Lung (tissue), 12 donors: ENCODE data around the gene SHANK1. TPM values are rescaled to one million over a fixed set of nuclear protein-coding genes. Genes with fewer than 3 reads are reported as not detected.
A peak's percentile ranks its signal among the peaks of the same experiment; 100 is the strongest.

Source experiments
- ATAC-seq: fragments of 200-7000 bp; cut with Tn5 transposase; one replicate; pipeline ENCODE4 v1.9.1; 2020; ENCODE audit warnings: moderate number of reproducible peaks; ENCODE audit not compliant: insufficient read depth, low FRiP score
- DNase-seq, 3 donors: peaks; one replicate each; pipeline ENCODE4 v3.0.0-alpha.2; 2013 to 2017
- H3K27ac ChIP-seq, 2 donors: one replicate each; pipeline ENCODE4 v1.5.1; 2013; ENCODE audit warnings: mild to moderate bottlenecking in 2 of 2, moderate library complexity in 2 of 2, control low read depth in 1 of 2, inconsistent platforms in 1 of 2, low read depth in 1 of 2, low read length in 1 of 2
- H3K27me3 ChIP-seq, 3 donors: one replicate each; pipeline ENCODE4 v1.5.1; 2013; ENCODE audit warnings: low read length in 2 of 3; ENCODE audit not compliant: control insufficient read depth in 3 of 3, insufficient read depth in 3 of 3
- H3K36me3 ChIP-seq, 4 donors: one replicate each; pipeline ENCODE4 v1.5.1; 2013; ENCODE audit warnings: low read length in 4 of 4, mild to moderate bottlenecking in 1 of 4, moderate library complexity in 1 of 4; ENCODE audit not compliant: control insufficient read depth in 4 of 4, insufficient read depth in 4 of 4
- H3K4me1 ChIP-seq, 5 donors: one replicate each; pipeline ENCODE4 v1.5.1; 2013; ENCODE audit warnings: low read length in 5 of 5, mild to moderate bottlenecking in 2 of 5, moderate library complexity in 1 of 5; ENCODE audit not compliant: control insufficient read depth in 5 of 5, insufficient read depth in 5 of 5
- H3K4me3 ChIP-seq: one replicate; pipeline ENCODE4 v1.5.1; 2013; ENCODE audit warnings: mild to moderate bottlenecking, control low read depth, moderate library complexity
- H3K9ac ChIP-seq, 2 donors: one replicate each; pipeline ENCODE4 v1.5.1; 2013; ENCODE audit warnings: low read length in 2 of 2, control low read depth in 1 of 2; ENCODE audit not compliant: insufficient read depth in 1 of 2
- H3K9me3 ChIP-seq, 4 donors: one replicate each; pipeline ENCODE4 v1.5.1; 2013; ENCODE audit warnings: low read length in 3 of 4, mild to moderate bottlenecking in 1 of 4, moderate library complexity in 1 of 4; ENCODE audit not compliant: control insufficient read depth in 4 of 4, insufficient read depth in 3 of 4
- WGBS, 2 donors: extraction: QIAGEN DNeasy Blood & Tissue Kit; methylation state at CpG; one replicate each; pipeline ENCODE4 v1.1.7; 2013; 5-methylcytosine and 5-hydroxymethylcytosine counted together
- polyA plus RNA-seq, 2 donors: library from polyadenylated mRNA; stranded (reverse); fragments of 200-250 nt; gene quantifications; one replicate each; pipeline ENCODE4 v1.2.1, GENCODE V29; 2013
- total RNA-seq, 2 donors: library from RNA; depleted of rRNA in 1 of 2; stranded (reverse); fragments of >200 nt in 1 of 2; gene quantifications; one replicate each; pipeline ENCODE4 v1.2.1, GENCODE V29; 2014 to 2021
- TF ChIP-seq, protein P1 (sequence below): IDR thresholded peaks from 2 replicates; pipeline ENCODE4 v1.5.1; 2012; ENCODE audit warnings: mild to moderate bottlenecking; ENCODE audit errors: control extremely low read depth, extremely low read depth
- donor health status: control.
- donor health status: control.
- donor health status: Bipolar disorder and iron deficiency.
- donor health status: healthy.
- donor health status: DM: yes; HTN: yes; CAD: no.

SHANK1 gene
- total and polyA plus RNA-seq, 4 donors: 0.15 to 1.2 (median 0.21) TPM

DNA sequence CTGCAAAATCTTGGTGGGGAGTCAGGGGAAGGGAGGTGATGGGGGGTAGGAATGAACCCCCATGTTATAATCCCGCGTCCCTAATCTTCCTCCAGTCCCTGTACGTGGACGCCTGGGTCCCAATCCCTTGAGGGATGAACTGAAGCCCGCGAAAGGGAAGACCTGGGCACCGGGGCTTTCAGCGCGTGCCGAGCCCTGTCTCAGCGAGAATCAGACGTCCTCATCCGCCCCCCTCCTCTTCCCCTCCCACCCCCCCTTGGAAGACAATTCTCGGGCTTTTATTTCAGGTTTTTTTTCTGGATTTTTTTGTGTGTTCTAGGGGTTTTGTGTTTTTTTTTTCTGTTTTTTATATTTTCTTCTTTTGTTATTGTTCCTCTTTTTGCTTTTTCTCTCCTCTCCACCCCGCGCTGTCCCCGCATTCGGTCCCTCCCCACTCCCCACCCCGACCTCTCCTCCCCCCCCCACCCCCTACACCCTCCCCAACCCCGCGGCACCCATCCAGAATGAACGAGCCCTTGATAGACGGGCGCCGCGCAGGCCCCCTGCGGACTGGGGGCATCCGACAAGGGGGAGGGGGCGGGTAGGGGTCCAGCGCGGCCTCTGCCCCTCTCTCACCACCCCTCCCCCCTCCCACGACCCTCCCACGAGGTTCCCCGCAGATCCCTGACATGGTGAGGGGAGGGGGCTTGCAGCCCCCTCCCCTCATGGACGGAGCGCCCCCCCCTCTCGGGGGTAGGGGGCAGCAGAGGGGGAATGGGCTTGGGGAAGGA lies 60.1 kb downstream of the SHANK1 start:
- peaks cover 8 to 47% (median 26%) of the 10 kb centered on the region in 3 donors for H3K27me3 ChIP-seq
- H3K36me3 ChIP-seq: no peaks in the 10 kb centered on the region
- H3K9ac ChIP-seq: no peak overlapping the region
- ATAC-seq: no peak
- no peak overlapping the region for H3K4me3 ChIP-seq
- H3K27ac ChIP-seq: no peak overlapping the region
- peaks cover 0 to 15% (median 3%) of the 10 kb centered on the region in 4 donors for H3K9me3 ChIP-seq
- WGBS, 2 donors: 2 to 4% methylated on average over 25 to 36 of the region's 37 CpGs
- TF ChIP-seq, protein P1, sequence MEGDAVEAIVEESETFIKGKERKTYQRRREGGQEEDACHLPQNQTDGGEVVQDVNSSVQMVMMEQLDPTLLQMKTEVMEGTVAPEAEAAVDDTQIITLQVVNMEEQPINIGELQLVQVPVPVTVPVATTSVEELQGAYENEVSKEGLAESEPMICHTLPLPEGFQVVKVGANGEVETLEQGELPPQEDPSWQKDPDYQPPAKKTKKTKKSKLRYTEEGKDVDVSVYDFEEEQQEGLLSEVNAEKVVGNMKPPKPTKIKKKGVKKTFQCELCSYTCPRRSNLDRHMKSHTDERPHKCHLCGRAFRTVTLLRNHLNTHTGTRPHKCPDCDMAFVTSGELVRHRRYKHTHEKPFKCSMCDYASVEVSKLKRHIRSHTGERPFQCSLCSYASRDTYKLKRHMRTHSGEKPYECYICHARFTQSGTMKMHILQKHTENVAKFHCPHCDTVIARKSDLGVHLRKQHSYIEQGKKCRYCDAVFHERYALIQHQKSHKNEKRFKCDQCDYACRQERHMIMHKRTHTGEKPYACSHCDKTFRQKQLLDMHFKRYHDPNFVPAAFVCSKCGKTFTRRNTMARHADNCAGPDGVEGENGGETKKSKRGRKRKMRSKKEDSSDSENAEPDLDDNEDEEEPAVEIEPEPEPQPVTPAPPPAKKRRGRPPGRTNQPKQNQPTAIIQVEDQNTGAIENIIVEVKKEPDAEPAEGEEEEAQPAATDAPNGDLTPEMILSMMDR: no peak
- peaks cover 0 to 13% (median 0%) of the 10 kb centered on the region in 5 donors for H3K4me1 ChIP-seq
- DNase-seq: no peak

DNA sequence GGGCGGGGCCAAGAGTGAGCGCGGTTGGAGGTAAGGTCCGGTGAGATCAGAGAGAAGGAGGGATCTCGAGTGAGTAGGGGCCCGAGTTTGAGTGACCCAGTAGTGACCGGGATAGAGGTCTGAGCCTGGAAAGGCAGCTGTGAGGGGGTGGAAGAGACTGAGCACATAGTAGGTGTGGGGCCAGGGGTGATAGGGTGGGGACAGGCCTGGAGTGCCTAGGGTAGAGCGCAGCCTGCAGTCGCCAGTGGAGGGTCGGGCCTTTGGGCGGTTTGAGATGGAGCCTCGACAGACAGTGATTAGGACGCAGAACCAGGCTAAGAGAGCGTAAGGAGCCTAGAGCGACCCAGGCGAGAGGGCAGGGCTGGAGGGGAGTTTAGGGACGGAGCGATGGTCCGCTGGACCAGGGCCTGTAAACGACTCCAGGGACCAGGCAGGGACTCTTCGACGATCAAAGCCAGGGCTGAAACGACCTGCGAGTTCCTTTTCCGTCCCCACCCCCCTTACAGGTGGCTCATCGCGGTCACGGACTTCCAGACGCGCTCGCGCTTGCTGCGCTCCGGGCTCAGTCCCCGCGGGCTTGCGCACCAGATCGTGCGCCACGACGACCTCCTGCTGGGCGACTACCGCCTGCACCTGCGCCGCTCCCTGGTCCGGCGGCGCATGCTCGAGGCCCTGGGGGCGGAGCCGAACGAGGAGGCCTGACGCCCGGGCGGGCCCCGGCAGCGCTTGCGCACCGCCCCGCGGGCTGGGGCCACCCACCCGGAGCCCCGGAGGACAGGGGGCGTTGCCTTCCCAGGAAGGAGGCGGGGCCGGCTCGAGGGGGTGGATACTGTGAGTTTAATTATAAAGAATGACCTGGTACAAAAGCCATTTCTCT lies 60.9 kb downstream of the SHANK1 start:
- no peak overlapping the region for H3K9ac ChIP-seq
- TF ChIP-seq, protein P1: no peak
- peaks cover 0 to 13% (median 0%) of the 10 kb centered on the region in 5 donors for H3K4me1 ChIP-seq
- peaks cover 8 to 47% (median 26%) of the 10 kb centered on the region in 3 donors for H3K27me3 ChIP-seq
- H3K27ac ChIP-seq: no peak overlapping the region
- WGBS, 2 donors: 2 to 4% methylated on average over 65 to 67 of the region's 67 CpGs
- DNase-seq: peak; percentile 59 to 74 (median 67)
- peaks cover 0 to 14% (median 3%) of the 10 kb centered on the region in 4 donors for H3K9me3 ChIP-seq
- no peaks in the 10 kb centered on the region for H3K36me3 ChIP-seq
- ATAC-seq: peak; percentile 27
- peak overlapping the region; percentile 15 for H3K4me3 ChIP-seq

DNA sequence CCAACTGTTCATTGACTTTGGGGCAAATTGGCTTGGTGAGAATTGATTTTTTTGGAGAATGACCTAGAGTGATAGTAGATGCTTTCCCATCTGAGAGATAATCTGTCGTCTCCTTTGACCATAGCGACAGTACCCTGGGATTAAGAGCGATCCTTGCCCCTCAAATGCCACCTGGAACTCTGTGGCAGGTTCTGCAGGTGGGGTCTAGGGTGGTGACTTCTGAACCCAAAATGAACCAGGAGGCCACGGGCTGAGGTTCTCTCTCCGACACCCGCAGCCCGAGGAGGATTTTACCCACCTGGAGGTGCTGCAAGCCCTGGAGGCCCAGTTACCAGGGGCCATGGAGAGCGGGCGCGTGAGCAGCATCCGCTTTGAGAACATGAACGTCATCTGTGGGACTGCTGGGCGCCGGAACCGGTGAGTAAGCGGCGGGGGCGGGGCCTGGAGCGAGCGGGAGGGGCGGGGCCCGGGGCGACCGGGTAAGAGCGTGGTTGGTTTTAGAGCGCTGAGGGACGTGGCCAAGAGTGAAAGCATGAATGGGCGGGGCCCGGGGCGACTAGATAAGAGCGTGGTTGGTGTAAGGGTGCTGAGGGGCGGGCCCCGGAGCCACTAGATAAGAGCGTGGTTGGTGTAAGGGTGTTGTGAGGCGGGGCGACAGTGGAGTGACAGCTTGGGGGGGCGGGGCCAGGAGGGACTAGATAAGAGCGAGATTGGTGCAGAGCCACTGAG lies 61.7 kb downstream of the SHANK1 start:
- peak; percentile 79 for ATAC-seq
- TF ChIP-seq, protein P1: no peak
- Histone ChIP-seq H3K27me3 (peaks cover 8 to 45% (median 19%) of the 10 kb centered on the region in 3 donors), H3K4me1 (peaks cover 0 to 13% (median 0%) of the 10 kb centered on the region in 5 donors), H3K36me3 (no peaks in the 10 kb centered on the region), H3K9ac (no peak overlapping the region), H3K9me3 (peaks cover 0 to 14% (median 3%) of the 10 kb centered on the region in 4 donors), H3K27ac (no peak overlapping the region), H3K4me3 (no peak overlapping the region)
- WGBS, 2 donors: 3% methylated on average over 38 of the region's 38 CpGs
- peak; percentile 89 to 91 (median 90) for DNase-seq
